ENCODE data around the gene ALKBH2. TPM values are rescaled to one million over a fixed set of nuclear protein-coding genes. Genes with fewer than 3 reads are reported as not detected.

Gene ALKBH2
- total RNA-seq, 4 donors from 2014 or later = 8.7 to 22.5 (median 18.2) TPM

- Histone ChIP-seq H3K9me3 (no peaks in the 10 kb centered on the region), H3K4me3 (no peak overlapping the region), H3K27me3 (no peaks in the 10 kb centered on the region), H3K36me3 (peaks cover 0 to 65% of the 10 kb centered on the region in 2 donors), H3K4me1 (peaks cover 15 to 18% of the 10 kb centered on the region in 2 donors), H3K27ac (no peak overlapping the region)
- DNase-seq (no peak), ATAC-seq (no peak)
- TF ChIP-seq CTCF (IDR thresholded peaks at IDR 0.05 in 4 of 5, conservative IDR thresholded peaks at IDR 0.05 in 1 of 5) (no peak), POLR2A (IDR thresholded peaks at IDR 0.05) (no peak)
- intact Hi-C loops (cut with DNase I; ENCODE audit: low total_unique reads) = no loop called here
- in situ Hi-C loops (cut with MboI; ENCODE audit: low sequenced_read_pairs in 4 of 4) = loop anchor here in 1 of 4 donors (25.0 kb wide), 1 partner anchor 415 kb away; no protein-coding TSS in a partner anchor
Observed at GRCh38 chr12:109102491-109102890, 9.2 kb upstream of the ALKBH2 start.

DNA sequence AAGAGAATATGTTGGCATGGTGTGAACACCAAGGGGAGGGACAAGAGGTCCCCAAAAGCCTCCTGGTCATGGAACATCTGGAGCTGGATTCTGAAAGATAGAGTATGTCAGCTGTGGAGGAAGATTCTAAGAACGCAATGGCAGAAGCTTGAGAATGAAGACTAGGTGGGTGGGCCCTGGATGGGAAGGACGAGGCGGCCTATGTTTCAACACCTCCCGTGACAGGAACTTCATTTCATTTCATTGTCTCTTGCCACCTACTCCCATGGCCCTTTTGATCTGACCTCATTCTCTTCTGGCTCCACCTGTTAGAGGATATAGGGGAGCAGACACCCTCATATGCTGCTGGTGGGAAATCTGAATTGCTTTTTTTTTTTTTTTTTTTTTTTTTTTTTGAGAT lies 7.5 kb upstream of the ALKBH2 start:
- intact Hi-C loops (cut with DNase I; ENCODE audit: low total_unique reads) (no loop called here), in situ Hi-C loops (cut with MboI; ENCODE audit: low sequenced_read_pairs in 4 of 4) (loop anchor here in 1 of 4 donors (25.0 kb wide), 1 partner anchor 413 kb away; no protein-coding TSS in a partner anchor)
- peaks cover 17 to 22% of the 10 kb centered on the region in 2 donors for H3K4me1 ChIP-seq
- DNase-seq (no peak), ATAC-seq (no peak)
- peaks cover 0 to 52% of the 10 kb centered on the region in 2 donors for H3K36me3 ChIP-seq
- H3K27me3 ChIP-seq = no peaks in the 10 kb centered on the region
- no peak overlapping the region for H3K4me3 ChIP-seq
- H3K9me3 ChIP-seq = no peaks in the 10 kb centered on the region
- TF ChIP-seq CTCF (IDR thresholded peaks at IDR 0.05 in 4 of 5, conservative IDR thresholded peaks at IDR 0.05 in 1 of 5) (no peak), POLR2A (IDR thresholded peaks at IDR 0.05) (no peak)
- peak overlapping the region in 1 of 4 donors; percentile 95 for H3K27ac ChIP-seq

DNA sequence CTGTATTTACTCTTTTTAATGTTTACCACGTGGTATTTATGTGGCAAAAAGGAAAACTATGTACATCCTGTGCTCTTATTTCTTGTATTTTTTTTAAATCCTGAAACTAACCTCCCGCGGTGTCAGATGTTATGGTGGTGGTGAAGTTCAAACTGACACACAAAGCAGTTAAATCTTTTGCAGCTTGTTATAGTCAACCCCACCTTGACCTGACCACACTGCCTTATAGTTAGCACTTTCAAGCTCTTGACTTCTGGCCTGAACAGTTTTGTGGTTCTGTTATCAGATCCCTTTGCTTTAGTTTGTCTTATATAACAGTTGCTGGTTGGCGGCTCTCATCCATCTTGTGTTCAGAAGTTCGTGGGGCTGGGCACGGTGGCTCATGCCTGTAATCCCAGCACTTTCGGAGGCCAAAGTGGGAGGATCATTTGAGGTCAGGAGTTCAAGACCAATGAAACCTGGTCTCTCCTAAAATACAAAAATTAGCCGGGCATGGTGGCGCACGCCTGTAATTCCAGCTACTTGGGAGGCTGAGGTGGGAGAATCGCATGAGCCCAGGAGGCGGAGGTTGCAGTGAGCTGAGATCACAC lies 6.3 kb upstream of the ALKBH2 start:
- Histone ChIP-seq H3K9me3 (no peaks in the 10 kb centered on the region), H3K4me3 (peak overlapping the region in 3 of 4 donors; percentile 84 to 97 (median 88)), H3K27me3 (no peaks in the 10 kb centered on the region), H3K36me3 (peaks cover 0 to 40% of the 10 kb centered on the region in 2 donors), H3K4me1 (peaks cover 17 to 22% of the 10 kb centered on the region in 2 donors), H3K27ac (peak overlapping the region; percentile 86 to 98 (median 96))
- ATAC-seq (no peak), DNase-seq (no peak)
- in situ Hi-C loops (cut with MboI; ENCODE audit: low sequenced_read_pairs in 4 of 4) (loop anchor here (10.0 to 25.0 kb wide), 5 partner anchors 412 to 537 kb away; partner anchors contain the start of genes ISCU (in 4 of the 4), SART3 (in 4 of the 4) and SELPLG (in 2 of the 4)), intact Hi-C loops (cut with DNase I; ENCODE audit: low total_unique reads) (loop anchor here (5.0 kb wide), 2 partner anchors 242 to 367 kb away; partner anchors contain the start of genes CORO1C and SSH1)
- TF ChIP-seq CTCF (IDR thresholded peaks at IDR 0.05 in 4 of 5, conservative IDR thresholded peaks at IDR 0.05 in 1 of 5) (no peak), POLR2A (IDR thresholded peaks at IDR 0.05) (no peak)

DNA sequence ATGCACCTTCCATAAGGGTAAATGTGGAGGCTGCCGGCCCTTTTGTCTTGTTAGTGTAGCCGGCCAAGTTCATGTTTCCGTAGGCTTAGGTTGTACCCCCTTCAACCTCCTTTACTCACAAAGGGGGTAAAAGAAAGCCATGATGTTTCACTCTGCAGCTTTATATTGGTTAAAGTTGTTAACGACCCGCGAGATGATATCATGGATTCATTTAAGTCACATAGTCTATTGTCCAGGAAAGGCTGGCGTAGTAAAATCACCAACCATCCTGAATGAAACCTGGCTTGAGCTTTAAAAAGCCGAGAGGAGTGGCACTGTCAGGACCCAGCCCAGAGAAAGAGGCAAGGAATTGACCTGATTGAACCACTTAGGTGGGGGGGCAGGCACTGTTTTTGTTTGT lies 5.4 kb upstream of the ALKBH2 start:
- Histone ChIP-seq H3K9me3 (no peaks in the 10 kb centered on the region), H3K36me3 (peaks cover 0 to 31% of the 10 kb centered on the region in 2 donors), H3K4me3 (peak overlapping the region; percentile 84 to 97 (median 90)), H3K27ac (peak overlapping the region; percentile 86 to 98 (median 96)), H3K4me1 (peaks cover 18 to 22% of the 10 kb centered on the region in 2 donors), H3K27me3 (no peaks in the 10 kb centered on the region)
- in situ Hi-C loops (cut with MboI; ENCODE audit: low sequenced_read_pairs in 4 of 4) = loop anchor here (10.0 to 25.0 kb wide), 4 partner anchors 436 to 536 kb away; partner anchors contain the start of genes ISCU (in 4 of the 4), SART3 (in 4 of the 4) and SELPLG (in 2 of the 4)
- TF ChIP-seq CTCF (IDR thresholded peaks at IDR 0.05 in 4 of 5, conservative IDR thresholded peaks at IDR 0.05 in 1 of 5) (no peak), POLR2A (IDR thresholded peaks at IDR 0.05) (no peak)
- intact Hi-C loops (cut with DNase I; ENCODE audit: low total_unique reads) = loop anchor here (5.0 kb wide), 2 partner anchors 241 to 366 kb away; partner anchors contain the start of genes CORO1C and SSH1
- DNase-seq (no peak), ATAC-seq (peak in 1 of 2 donors; percentile 9)

Measured in gastrocnemius medialis (tissue), 4 donors.